ENCODE data around the gene LCLAT1. TPM values are rescaled to one million over a fixed set of nuclear protein-coding genes. Genes with fewer than 3 reads are reported as not detected.
"Not testable (repeated sequence)": the region's sequence is repeated elsewhere in the genome, so short reads cannot be mapped to it uniquely, and the experiment has no call there.

LCLAT1 gene
- total RNA-seq, 1 experiment from 2014 or later = 18.5 TPM

- peak; percentile 18 for DNase-seq (ENCODE audit: low read depth)
Measured at GRCh38 chr2:30454571-30454970, 7.5 kb downstream of the LCLAT1 start.

- no peak for DNase-seq (ENCODE audit: low read depth)
Measured at GRCh38 chr2:30455114-30455738, 8.2 kb downstream of the LCLAT1 start.

GRCh38 chr2:30456106-30456505 lies 9.1 kb downstream of the LCLAT1 start:
- no peak for DNase-seq (ENCODE audit: low read depth)

GRCh38 chr2:30456579-30456978 lies 9.5 kb downstream of the LCLAT1 start:
- DNase-seq (ENCODE audit: low read depth) = no peak

GRCh38 chr2:30457296-30457695 lies 10.2 kb downstream of the LCLAT1 start:
- DNase-seq (ENCODE audit: low read depth) = no peak

GRCh38 chr2:30459140-30459539 lies 12.1 kb downstream of the LCLAT1 start:
- DNase-seq (ENCODE audit: low read depth) = no peak

GRCh38 chr2:30462131-30462857 lies 15.2 kb downstream of the LCLAT1 start:
- no peak for DNase-seq (ENCODE audit: low read depth)

GRCh38 chr2:30463535-30463934 lies 16.5 kb downstream of the LCLAT1 start:
- no peak for DNase-seq (ENCODE audit: low read depth)

GRCh38 chr2:30464544-30465170 lies 17.6 kb downstream of the LCLAT1 start:
- DNase-seq (ENCODE audit: low read depth) = no peak

- DNase-seq (ENCODE audit: low read depth) = no peak
Measured at GRCh38 chr2:30465171-30465545, 18.1 kb downstream of the LCLAT1 start.

GRCh38 chr2:30466216-30466615 lies 19.2 kb downstream of the LCLAT1 start:
- no peak for DNase-seq (ENCODE audit: low read depth)

GRCh38 chr2:30467062-30467826 lies 20.2 kb downstream of the LCLAT1 start:
- DNase-seq (ENCODE audit: low read depth) = not testable (repeated sequence)

- no peak for DNase-seq (ENCODE audit: low read depth)
Measured at GRCh38 chr2:30470426-30470825, 23.4 kb downstream of the LCLAT1 start.

GRCh38 chr2:30472326-30472725 lies 25.3 kb downstream of the LCLAT1 start:
- no peak for DNase-seq (ENCODE audit: low read depth)

- no peak for DNase-seq (ENCODE audit: low read depth)
Measured at GRCh38 chr2:30475542-30475941, 28.5 kb downstream of the LCLAT1 start.

GRCh38 chr2:30476636-30477035 lies 29.6 kb downstream of the LCLAT1 start:
- DNase-seq (ENCODE audit: low read depth) = no peak

GRCh38 chr2:30480703-30481322 lies 33.8 kb downstream of the LCLAT1 start:
- DNase-seq (ENCODE audit: low read depth) = no peak

- DNase-seq (ENCODE audit: low read depth) = peak; percentile 27
Measured at GRCh38 chr2:30481323-30481800, 34.3 kb downstream of the LCLAT1 start.

GRCh38 chr2:30482011-30482410 lies 35.0 kb downstream of the LCLAT1 start:
- DNase-seq (ENCODE audit: low read depth) = no peak

- no peak for DNase-seq (ENCODE audit: low read depth)
Measured at GRCh38 chr2:30484145-30484544, 37.1 kb downstream of the LCLAT1 start.

- no peak for DNase-seq (ENCODE audit: low read depth)
Measured at GRCh38 chr2:30484995-30485394, 37.9 kb downstream of the LCLAT1 start.

GRCh38 chr2:30486655-30487054 lies 39.6 kb downstream of the LCLAT1 start:
- DNase-seq (ENCODE audit: low read depth) = no peak
